Fibroblast of lung (primary cell): ENCODE measurements around the gene UMPS.

Experiments used
- CTCF ChIP-seq, 2 donors: IDR thresholded peaks in 1 of 2; conservative IDR thresholded peaks in 1 of 2; 1 replicate in 1 of 2; 2 replicates in 1 of 2; pipeline ENCODE4 v1.5.1; 2011 to 2012; ENCODE audit warnings: low read length in 2 of 2, control low read depth in 1 of 2, inconsistent platforms in 1 of 2, low read depth in 1 of 2, mild to moderate bottlenecking in 1 of 2
- EZH2 ChIP-seq: IDR thresholded peaks from 2 replicates; pipeline ENCODE4 v1.5.1; 2012; ENCODE audit warnings: low read length, control low read depth, mild to moderate bottlenecking; ENCODE audit errors: missing control alignments

GRCh38 chr3:124705552-124705951, 24.7 kb upstream of the UMPS start:
- TF ChIP-seq CTCF (conservative IDR thresholded peaks at IDR 0.05 in 1 of 2, IDR thresholded peaks at IDR 0.05 in 1 of 2; ENCODE audit: low read depth in 1 of 2, low read length in 2 of 2) (no peak), EZH2 (no peak)
